ENCODE measurements around the gene ANXA8.
"Not testable (repeated sequence)": the region's sequence is repeated elsewhere in the genome, so short reads cannot be mapped to it uniquely, and the experiment has no call there.

Gene ANXA8

GRCh38 chr10:47456079-47456785, 27.7 kb downstream of the ANXA8 start:
- DNase-seq (no peak), ATAC-seq (no peak)
- Mint-ChIP-seq H3K27ac (no peak overlapping the region), H3K4me3 (no peak overlapping the region), H3K4me1 (peaks cover 3% of the 10 kb centered on the region), H3K27me3 (peaks cover 16% of the 10 kb centered on the region), H3K36me3 (ENCODE audit: low read depth) (no peaks in the 10 kb centered on the region), H3K9me3 (no peaks in the 10 kb centered on the region)

DNA sequence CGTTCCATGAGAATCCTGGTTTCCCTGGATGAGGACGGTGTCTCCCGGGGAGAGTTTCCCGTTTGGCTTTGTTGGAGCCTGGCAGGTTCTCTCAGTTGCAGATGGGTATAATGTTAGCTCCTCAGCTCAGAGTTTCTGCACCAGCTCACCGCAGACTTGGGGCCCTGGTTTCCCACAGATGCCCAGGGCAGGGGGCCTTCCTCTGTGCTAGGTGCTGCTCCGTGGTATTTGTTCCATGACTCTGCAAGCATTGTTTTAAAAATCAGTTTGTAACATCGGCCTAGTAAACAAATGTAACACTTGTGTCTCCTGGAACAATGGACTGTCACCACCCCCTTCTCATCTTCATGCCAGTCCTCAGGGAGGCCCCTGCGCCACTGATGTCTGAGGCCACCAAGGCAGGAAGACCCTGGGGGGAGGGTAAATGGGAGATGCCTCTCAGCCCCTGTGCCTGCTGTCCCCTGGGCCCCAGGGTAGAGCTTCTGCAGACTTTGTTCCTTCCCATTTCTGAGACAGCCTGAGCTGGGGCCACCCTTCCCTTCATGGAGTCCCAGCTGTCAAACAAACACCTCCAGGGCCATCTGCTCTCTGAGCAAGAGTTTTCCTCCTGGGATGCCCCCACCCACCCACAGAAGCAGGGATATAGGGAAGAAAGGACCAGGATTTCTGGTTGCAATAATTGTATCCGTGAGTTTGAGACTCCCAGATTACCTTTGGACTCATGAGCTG, 28.4 kb downstream of the ANXA8 start:
- not testable (repeated sequence) for H3K27ac Mint-ChIP-seq; DNase-seq; H3K9me3 Mint-ChIP-seq; H3K36me3 Mint-ChIP-seq (ENCODE audit: low read depth); H3K4me1 Mint-ChIP-seq; ATAC-seq; H3K4me3 Mint-ChIP-seq
- H3K27me3 Mint-ChIP-seq, result peaks cover 14% of the 10 kb centered on the region

DNA sequence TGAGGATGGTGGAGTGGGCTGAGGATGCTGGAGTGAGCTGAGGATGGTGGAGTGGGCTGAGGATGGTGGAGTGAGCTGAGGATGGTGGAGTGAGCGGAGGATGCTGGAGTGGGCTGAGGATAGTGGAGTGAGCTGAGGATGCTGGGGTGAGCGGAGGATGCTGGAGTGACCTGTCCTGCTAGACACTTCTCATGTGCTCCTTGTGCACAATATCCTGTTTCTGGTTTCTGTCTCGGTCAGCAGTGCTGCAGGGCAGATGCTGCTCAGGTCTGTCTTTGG, 29.2 kb downstream of the ANXA8 start:
- Mint-ChIP-seq H3K27ac (no peak overlapping the region), H3K4me1 (no peaks in the 10 kb centered on the region), H3K27me3 (peaks cover 14% of the 10 kb centered on the region), H3K9me3 (no peaks in the 10 kb centered on the region), H3K36me3 (ENCODE audit: low read depth) (no peaks in the 10 kb centered on the region), H3K4me3 (no peak overlapping the region)
- DNase-seq (no peak), ATAC-seq (no peak)

- H3K4me1 Mint-ChIP-seq, result peaks cover under 1% of the 10 kb centered on the region
- ATAC-seq (no peak), DNase-seq (no peak)
- H3K27ac Mint-ChIP-seq, result no peak overlapping the region
- no peak overlapping the region for H3K4me3 Mint-ChIP-seq
- peaks cover 12% of the 10 kb centered on the region for H3K27me3 Mint-ChIP-seq
- H3K36me3 Mint-ChIP-seq (ENCODE audit: low read depth), result no peaks in the 10 kb centered on the region
- H3K9me3 Mint-ChIP-seq, result no peaks in the 10 kb centered on the region
Measured at GRCh38 chr10:47454008-47454779, 29.7 kb downstream of the ANXA8 start.

- no peak for ATAC-seq
- Mint-ChIP-seq H3K36me3 (ENCODE audit: low read depth) (no peaks in the 10 kb centered on the region), H3K9me3 (no peaks in the 10 kb centered on the region), H3K4me1 (peaks cover 8% of the 10 kb centered on the region), H3K27me3 (peaks cover 9% of the 10 kb centered on the region), H3K27ac (no peak overlapping the region), H3K4me3 (no peak overlapping the region)
- no peak for DNase-seq
Measured at GRCh38 chr10:47453141-47454007, 30.5 kb downstream of the ANXA8 start.

DNA sequence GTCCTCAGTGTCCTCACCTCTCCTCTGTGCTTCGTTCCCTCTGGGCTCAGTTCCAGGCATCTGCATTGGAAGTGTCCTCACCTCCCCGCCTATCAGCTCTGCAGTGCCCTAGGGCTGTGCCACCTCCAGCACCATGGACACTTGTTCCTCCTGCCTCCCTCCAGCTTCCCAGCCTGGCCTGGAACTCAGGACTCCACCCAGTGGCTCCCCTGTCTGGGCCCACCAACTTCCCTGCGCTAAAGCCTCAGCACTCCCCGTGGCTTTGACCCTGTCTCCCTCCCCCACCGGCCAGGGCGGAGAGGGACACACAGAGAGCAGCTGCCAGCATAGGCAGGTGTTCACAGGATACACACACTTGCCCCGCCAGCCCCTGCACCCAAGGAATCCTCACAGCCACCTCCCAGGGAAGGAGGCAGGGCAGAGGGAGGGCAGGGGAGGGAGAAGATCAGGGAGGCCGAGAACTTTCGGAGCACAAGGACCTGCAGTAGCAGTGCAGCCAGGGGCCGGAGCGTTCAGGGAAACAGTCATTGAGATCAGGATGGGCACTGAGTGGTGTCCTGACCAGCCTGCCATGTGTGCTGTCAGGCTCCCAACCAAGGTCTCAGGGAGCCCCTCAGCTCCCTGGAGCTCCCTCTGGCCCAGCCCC, 31.3 kb downstream of the ANXA8 start:
- ATAC-seq, result no peak

GRCh38 chr10:47451998-47452494, 31.9 kb downstream of the ANXA8 start:
- peaks cover 9% of the 10 kb centered on the region for H3K27me3 Mint-ChIP-seq
- no peak for DNase-seq
- no peak for ATAC-seq
- no peak overlapping the region for H3K4me3 Mint-ChIP-seq
- H3K36me3 Mint-ChIP-seq (ENCODE audit: low read depth), result no peaks in the 10 kb centered on the region
- peaks cover 10% of the 10 kb centered on the region for H3K4me1 Mint-ChIP-seq
- H3K27ac Mint-ChIP-seq, result no peak overlapping the region
- H3K9me3 Mint-ChIP-seq, result no peaks in the 10 kb centered on the region

More for the DNA sequence above, 31.3 kb downstream of the ANXA8 start:
- Mint-ChIP-seq H3K9me3 (no peaks in the 10 kb centered on the region), H3K36me3 (ENCODE audit: low read depth) (no peaks in the 10 kb centered on the region), H3K27ac (no peak overlapping the region), H3K4me3 (no peak overlapping the region), H3K4me1 (peaks cover 10% of the 10 kb centered on the region), H3K27me3 (peaks cover 9% of the 10 kb centered on the region)
- DNase-seq, result no peak

- Mint-ChIP-seq H3K36me3 (ENCODE audit: low read depth) (no peaks in the 10 kb centered on the region), H3K4me3 (no peak overlapping the region), H3K9me3 (no peaks in the 10 kb centered on the region), H3K27ac (no peak overlapping the region), H3K4me1 (peaks cover 10% of the 10 kb centered on the region), H3K27me3 (peaks cover 9% of the 10 kb centered on the region)
- no peak for DNase-seq
- ATAC-seq, result no peak
Measured at GRCh38 chr10:47451273-47451997, 32.5 kb downstream of the ANXA8 start.

DNA sequence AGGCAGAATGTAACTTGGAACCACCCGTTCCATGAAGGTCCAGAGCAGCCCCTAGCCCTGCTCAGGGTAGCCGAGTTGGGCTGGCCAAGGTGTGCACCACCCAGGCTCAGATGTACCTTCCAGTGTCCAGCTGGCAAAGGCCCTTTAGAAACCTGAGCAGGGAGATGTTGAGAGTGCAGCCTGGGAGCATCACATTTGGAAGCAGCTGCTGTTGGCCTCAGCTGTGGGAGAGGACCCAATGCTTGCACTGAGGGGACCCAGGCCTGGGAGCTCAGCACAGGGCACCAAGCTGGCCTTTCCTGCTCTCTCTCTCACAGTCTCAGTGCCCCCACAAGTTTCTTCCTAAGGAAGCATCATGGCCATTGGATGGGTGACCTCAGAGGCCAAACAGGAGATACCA, 33.5 kb downstream of the ANXA8 start:
- H3K4me3 Mint-ChIP-seq, result no peak overlapping the region
- peaks cover 9% of the 10 kb centered on the region for H3K27me3 Mint-ChIP-seq
- peaks cover 4% of the 10 kb centered on the region for H3K36me3 Mint-ChIP-seq (ENCODE audit: low read depth)
- H3K4me1 Mint-ChIP-seq, result peaks cover 10% of the 10 kb centered on the region
- H3K9me3 Mint-ChIP-seq, result peaks cover 7% of the 10 kb centered on the region
- no peak for DNase-seq
- ATAC-seq, result no peak
- no peak overlapping the region for H3K27ac Mint-ChIP-seq

- no peak overlapping the region for H3K4me3 Mint-ChIP-seq
- H3K27ac Mint-ChIP-seq, result no peak overlapping the region
- peaks cover 9% of the 10 kb centered on the region for H3K27me3 Mint-ChIP-seq
- H3K36me3 Mint-ChIP-seq (ENCODE audit: low read depth), result peaks cover 4% of the 10 kb centered on the region
- ATAC-seq (no peak), DNase-seq (no peak)
- peaks cover 10% of the 10 kb centered on the region for H3K4me1 Mint-ChIP-seq
- H3K9me3 Mint-ChIP-seq, result peaks cover 12% of the 10 kb centered on the region
Measured at GRCh38 chr10:47449979-47450378, 33.9 kb downstream of the ANXA8 start.

DNA sequence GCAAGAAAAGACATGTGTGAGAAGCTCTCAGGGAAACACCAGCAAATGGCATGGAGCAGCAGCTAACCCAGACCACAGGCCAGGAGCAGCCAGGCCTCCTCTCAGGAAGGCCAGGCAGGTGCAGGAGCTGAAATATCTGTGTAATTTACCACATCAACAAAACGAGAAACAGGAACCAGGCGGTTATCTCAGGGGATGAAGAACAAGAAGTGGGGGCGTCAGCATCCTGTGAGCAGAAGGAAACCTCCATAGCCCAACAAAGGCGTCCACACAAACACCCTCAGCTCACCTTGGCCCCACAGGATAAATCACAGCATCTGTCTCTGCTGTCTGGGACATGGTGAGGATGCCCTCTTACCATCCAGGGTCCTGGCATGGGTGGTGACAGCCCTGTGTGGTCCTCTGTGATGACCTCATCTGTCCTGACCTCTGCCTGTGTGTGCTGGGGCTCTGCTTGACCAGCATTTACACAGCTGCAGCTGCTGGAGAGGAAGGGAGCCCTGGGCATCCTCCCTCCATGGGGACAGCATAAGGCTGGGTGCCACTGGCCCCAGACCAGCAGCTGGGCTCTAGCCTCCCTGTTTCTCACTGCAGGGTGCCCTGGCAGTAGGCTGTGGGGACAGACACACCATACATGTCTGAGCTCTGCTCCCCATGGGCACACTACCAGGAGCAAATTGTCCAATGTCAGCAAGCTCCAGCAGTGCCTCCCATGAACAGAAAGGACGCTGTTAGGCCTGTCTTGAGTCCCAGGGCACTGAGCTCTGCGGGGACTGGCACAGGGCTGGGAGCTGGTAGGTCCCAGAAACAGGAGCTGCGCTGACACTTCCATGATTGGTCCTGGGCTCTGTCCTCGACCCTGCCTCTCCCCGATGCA, 34.6 kb downstream of the ANXA8 start:
- Mint-ChIP-seq H3K27ac (no peak overlapping the region), H3K36me3 (ENCODE audit: low read depth) (peaks cover 4% of the 10 kb centered on the region), H3K4me1 (peaks cover 10% of the 10 kb centered on the region), H3K4me3 (no peak overlapping the region), H3K9me3 (peaks cover 12% of the 10 kb centered on the region), H3K27me3 (peaks cover 6% of the 10 kb centered on the region)
- DNase-seq (no peak), ATAC-seq (no peak)

- DNase-seq, result no peak
- H3K27ac Mint-ChIP-seq, result no peak overlapping the region
- no peaks in the 10 kb centered on the region for H3K27me3 Mint-ChIP-seq
- peaks cover 10% of the 10 kb centered on the region for H3K4me1 Mint-ChIP-seq
- H3K4me3 Mint-ChIP-seq, result no peak overlapping the region
- peaks cover 4% of the 10 kb centered on the region for H3K36me3 Mint-ChIP-seq (ENCODE audit: low read depth)
- peaks cover 15% of the 10 kb centered on the region for H3K9me3 Mint-ChIP-seq
- ATAC-seq, result no peak
Measured at GRCh38 chr10:47447705-47448104, 36.2 kb downstream of the ANXA8 start.

- DNase-seq, result no peak
- H3K4me1 Mint-ChIP-seq, result peaks cover 10% of the 10 kb centered on the region
- no peaks in the 10 kb centered on the region for H3K27me3 Mint-ChIP-seq
Measured at GRCh38 chr10:47447209-47447608, 36.7 kb downstream of the ANXA8 start.

More at GRCh38 chr10:47447209-47447608, 36.7 kb downstream of the ANXA8 start:
- Mint-ChIP-seq H3K4me3 (no peak overlapping the region), H3K27ac (no peak overlapping the region), H3K9me3 (peaks cover 15% of the 10 kb centered on the region), H3K36me3 (ENCODE audit: low read depth) (peaks cover 4% of the 10 kb centered on the region)
- no peak for ATAC-seq
